GF-D8 (cell line): ENCODE results near the gene NAA80.
"Not testable (repeated sequence)": the region's sequence is repeated elsewhere in the genome, so short reads cannot be mapped to it uniquely, and the experiment has no call there.

Source experiments
- DNase-seq: peaks from one replicate; lab custom pipeline; 2025; lab: John Stamatoyannopoulos, UW

Gene NAA80

GRCh38 chr3:50314342-50314741, 15.1 kb upstream of the NAA80 start:
- DNase-seq: no peak

- DNase-seq: not testable (repeated sequence)
These were observed 12.8 kb upstream of the NAA80 start for GRCh38 chr3:50312041-50312440.

- DNase-seq: no peak
These were observed 5.4 kb upstream of the NAA80 start for GRCh38 chr3:50304601-50305000.

- no peak for DNase-seq
These were observed 4.0 kb upstream of the NAA80 start, which contains the start of gene HYAL1 for GRCh38 chr3:50303013-50303815. HYAL1 (minus strand) TSS chr3:50303574; CDS start chr3:50302956, 618 bp downstream.

GRCh38 chr3:50302095-50303012, 3.1 kb upstream of the NAA80 start:
- DNase-seq: no peak

GRCh38 chr3:50300681-50301254, 1.6 kb upstream of the NAA80 start:
- no peak for DNase-seq

- DNase-seq: peak; percentile 66
These were observed 900 bp upstream of the NAA80 start for GRCh38 chr3:50299929-50300680.

- DNase-seq: no peak
These were observed 378 bp upstream of the NAA80 start for GRCh38 chr3:50299638-50299928.

- peak; percentile 55 for DNase-seq
These were observed 1.1 kb downstream of the NAA80 start for GRCh38 chr3:50297896-50298725.

- DNase-seq: no peak
These were observed 1.8 kb downstream of the NAA80 start for GRCh38 chr3:50297384-50297775.

GRCh38 chr3:50296721-50297383, 2.4 kb downstream of the NAA80 start:
- no peak for DNase-seq

GRCh38 chr3:50295553-50296431, 3.4 kb downstream of the NAA80 start:
- DNase-seq: no peak

GRCh38 chr3:50294492-50295403, 4.5 kb downstream of the NAA80 start:
- DNase-seq: no peak

- DNase-seq: no peak
These were observed 5.1 kb downstream of the NAA80 start for GRCh38 chr3:50294089-50294488.

GRCh38 chr3:50293079-50293801, 6.0 kb downstream of the NAA80 start:
- no peak for DNase-seq

- peak; percentile 91 for DNase-seq
These were observed 6.8 kb downstream of the NAA80 start, which contains the start of gene IFRD2 for GRCh38 chr3:50292159-50293078. IFRD2 (minus strand) TSS chr3:50292429; CDS start chr3:50292274, 155 bp downstream.
